HEK293 (cell line): Measurements from ENCODE around the gene NANOS2.

Source experiments
- GFI1B ChIP-seq: fragments of 450-650 bp; formaldehyde crosslinking; IDR thresholded peaks from 2 replicates; pipeline ENCODE4 v1.5.1; 2016; ENCODE audit warnings: missing biosample characterization, missing genetic modification characterization
- GLI2 ChIP-seq: fragments of 450-650 bp; formaldehyde crosslinking; IDR thresholded peaks from 2 replicates; pipeline ENCODE4; 2017; ENCODE audit warnings: missing biosample characterization, missing genetic modification characterization, low read depth, borderline replicate concordance
- GLI4 ChIP-seq: fragments of 450-650 bp; formaldehyde crosslinking; IDR thresholded peaks from 2 replicates; pipeline ENCODE4 v1.5.1; 2016; ENCODE audit warnings: missing biosample characterization, missing genetic modification characterization
- HIC1 ChIP-seq: fragments of 450-650 bp; formaldehyde crosslinking; IDR thresholded peaks from 2 replicates; pipeline ENCODE4 v1.5.1; 2016; ENCODE audit warnings: missing biosample characterization, missing genetic modification characterization
- KLF9 ChIP-seq: fragments of 450-650 bp; formaldehyde crosslinking; IDR thresholded peaks from 2 replicates; pipeline ENCODE4 v1.5.1; 2016; ENCODE audit warnings: missing biosample characterization, missing genetic modification characterization, low read depth
- SP7 ChIP-seq: fragments of 450-650 bp; formaldehyde crosslinking; IDR thresholded peaks from 2 replicates; pipeline ENCODE4 v1.5.1; 2016; ENCODE audit warnings: missing biosample characterization, missing genetic modification characterization
- TRIM28 ChIP-seq: IDR thresholded peaks from 2 replicates; pipeline ENCODE4 v1.6.1; 2011; ENCODE audit warnings: low read length, control low read depth, borderline replicate concordance
- ZBTB48 ChIP-seq: fragments of 450-650 bp; formaldehyde crosslinking; IDR thresholded peaks from 2 replicates; pipeline ENCODE4 v1.5.1; 2016; ENCODE audit warnings: missing biosample characterization, missing genetic modification characterization
- ZBTB7A ChIP-seq: fragments of 450-650 bp; formaldehyde crosslinking; IDR thresholded peaks from 2 replicates; pipeline ENCODE4 v1.5.1; 2016; ENCODE audit warnings: low read depth, missing biosample characterization, missing genetic modification characterization
- ZIC2 ChIP-seq: fragments of 450-650 bp; formaldehyde crosslinking; IDR thresholded peaks from 2 replicates; pipeline ENCODE4 v1.5.1; 2016; ENCODE audit warnings: missing biosample characterization, missing genetic modification characterization
- ZNF132 ChIP-seq: fragments of 450-650 bp; formaldehyde crosslinking; IDR thresholded peaks from 2 replicates; pipeline ENCODE4 v1.5.1; 2017; ENCODE audit warnings: missing biosample characterization, missing genetic modification characterization, borderline replicate concordance
- ZNF148 ChIP-seq: fragments of 450-650 bp; formaldehyde crosslinking; IDR thresholded peaks from 2 replicates; pipeline ENCODE4 v1.5.0; 2017; ENCODE audit warnings: missing biosample characterization, missing genetic modification characterization, borderline replicate concordance
- ZNF202 ChIP-seq: fragments of 450-650 bp; formaldehyde crosslinking; IDR thresholded peaks from 2 replicates; pipeline ENCODE4 v1.5.1; 2016; ENCODE audit warnings: missing biosample characterization, missing genetic modification characterization, borderline replicate concordance
- ZNF221 ChIP-seq: fragments of 450-650 bp; formaldehyde crosslinking; IDR thresholded peaks from 2 replicates; pipeline ENCODE4 v1.5.1; 2017; ENCODE audit warnings: missing biosample characterization, missing genetic modification characterization, borderline replicate concordance
- ZNF239 ChIP-seq: fragments of 450-650 bp; formaldehyde crosslinking; IDR thresholded peaks from 2 replicates; pipeline ENCODE4 v1.5.1; 2016; ENCODE audit warnings: missing biosample characterization, missing genetic modification characterization
- ZNF280D ChIP-seq: fragments of 450-650 bp; formaldehyde crosslinking; IDR thresholded peaks from 2 replicates; pipeline ENCODE4 v1.5.1; 2016; ENCODE audit warnings: missing biosample characterization, missing genetic modification characterization
- ZNF510 ChIP-seq: fragments of 450-650 bp; formaldehyde crosslinking; IDR thresholded peaks from 2 replicates; pipeline ENCODE4 v1.5.1; 2018; ENCODE audit warnings: mild to moderate bottlenecking, missing genetic modification characterization, missing biosample characterization; ENCODE audit not compliant: insufficient replicate concordance
- ZNF514 ChIP-seq: fragments of 450-650 bp; formaldehyde crosslinking; IDR thresholded peaks from 2 replicates; pipeline ENCODE4 v1.5.1; 2016; ENCODE audit warnings: missing biosample characterization, missing genetic modification characterization
- ZNF548 ChIP-seq: fragments of 450-650 bp; formaldehyde crosslinking; IDR thresholded peaks from 2 replicates; pipeline ENCODE4 v1.5.1; 2016; ENCODE audit warnings: missing biosample characterization, missing genetic modification characterization
- ZNF561 ChIP-seq: fragments of 450-650 bp; IDR thresholded peaks from 2 replicates; pipeline ENCODE4 v1.5.1; 2018; ENCODE audit warnings: missing biosample characterization, missing genetic modification characterization, borderline replicate concordance
- ZNF623 ChIP-seq: fragments of 450-650 bp; formaldehyde crosslinking; IDR thresholded peaks from 2 replicates; pipeline ENCODE4 v1.5.1; 2016; ENCODE audit warnings: missing biosample characterization, missing genetic modification characterization
- ZNF677 ChIP-seq: fragments of 450-650 bp; IDR thresholded peaks from 2 replicates; pipeline ENCODE4 v1.5.0; 2018; ENCODE audit warnings: missing biosample characterization, mild to moderate bottlenecking, missing genetic modification characterization, moderate library complexity
- ZNF701 ChIP-seq: fragments of 450-650 bp; formaldehyde crosslinking; IDR thresholded peaks from 2 replicates; pipeline ENCODE4 v1.5.1; 2016; ENCODE audit warnings: missing biosample characterization, missing genetic modification characterization
- ZNF768 ChIP-seq: fragments of 450-650 bp; formaldehyde crosslinking; IDR thresholded peaks from 2 replicates; pipeline ENCODE4 v1.5.1; 2018; ENCODE audit warnings: missing biosample characterization, mild to moderate bottlenecking, missing genetic modification characterization
- TF ChIP-seq, protein P1 (sequence below): fragments of 450-650 bp; formaldehyde crosslinking; IDR thresholded peaks from 2 replicates; pipeline ENCODE4 v1.5.1; 2016; ENCODE audit warnings: missing biosample characterization, missing genetic modification characterization
- TF ChIP-seq, protein P2 (sequence below): fragments of 450-650 bp; formaldehyde crosslinking; optimal IDR thresholded peaks from 2 replicates; pipeline ENCODE3; 2016; ENCODE audit warnings: missing biosample characterization, mild to moderate bottlenecking, missing genetic modification characterization

The NANOS2 gene

DNA sequence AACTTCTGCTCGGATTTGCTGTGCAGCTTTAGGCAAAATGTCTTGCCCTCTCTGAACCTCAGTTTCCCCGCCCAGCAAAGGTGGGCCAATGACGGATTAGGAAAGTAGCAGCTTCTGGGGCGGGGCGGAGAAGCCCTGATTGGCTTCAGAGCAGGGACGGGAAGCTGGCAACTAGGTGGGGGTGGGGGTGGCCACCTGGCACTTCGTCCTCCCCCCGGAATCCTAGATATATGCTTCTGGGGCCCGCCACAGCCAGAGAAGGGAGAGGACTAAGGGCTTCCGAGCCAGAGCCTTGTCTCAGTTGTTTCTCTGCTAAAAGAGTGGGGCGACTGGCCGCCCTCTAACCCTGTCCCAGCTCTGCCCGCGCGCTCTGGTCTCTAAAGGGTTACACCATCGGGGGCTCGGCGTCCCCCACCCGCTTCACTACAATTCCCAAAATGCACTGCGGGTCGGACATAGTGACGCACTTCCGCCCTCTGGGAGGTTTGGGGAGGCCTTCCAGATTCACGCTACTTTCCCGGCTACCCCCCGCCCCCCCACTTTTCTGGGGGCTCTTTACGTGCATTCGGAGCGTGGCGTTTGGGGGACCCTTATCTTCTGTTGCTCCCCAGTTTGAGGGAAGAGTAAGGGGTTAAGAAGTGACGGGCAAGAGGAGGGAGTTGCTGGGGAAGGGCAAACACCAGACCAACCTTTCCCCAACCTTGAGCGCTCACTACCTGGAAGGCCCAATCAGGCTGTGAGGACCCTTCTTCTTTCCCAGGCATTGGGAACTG lies 28.0 kb downstream of the NANOS2 start (continued):
- TF ChIP-seq GLI2 (tag by site-specific recombination) (no peak), ZNF132 (tag by site-specific recombination) (no peak), ZBTB7A (tag by site-specific recombination) (peak; percentile 89), ZNF514 (no peak), ZNF239 (tag by site-specific recombination) (no peak), GLI4 (tag by site-specific recombination) (no peak), HIC1 (tag by site-specific recombination) (peak; percentile 80), ZNF677 (tag by site-specific recombination) (no peak), SP7 (peak; percentile 63; the same call in 1 of the 2 replicates), GFI1B (tag by site-specific recombination) (no peak), TRIM28 (no peak), ZNF510 (tag by site-specific recombination) (no peak), ZNF623 (tag by site-specific recombination) (no peak), KLF9 (tag by site-specific recombination) (peak; percentile 32; the same call in 1 of the 2 replicates), ZNF701 (tag by site-specific recombination) (no peak), ZNF768 (peak; percentile 100), ZBTB48 (peak; percentile 28; the same call in 1 of the 2 replicates), ZNF221 (tag by site-specific recombination) (no peak), ZNF548 (no peak), ZIC2 (tag by site-specific recombination) (no peak), ZNF561 (tag by site-specific recombination) (peak; percentile 19; the same call in 1 of the 2 replicates), ZNF202 (tag by site-specific recombination) (no peak), ZNF148 (tag by site-specific recombination) (peak; percentile 27; the same call in 1 of the 2 replicates), ZNF280D (tag by site-specific recombination) (0 out of 2 replicates have a peak, but pooled peaks have one; percentile 67)
- TF ChIP-seq, protein P1, sequence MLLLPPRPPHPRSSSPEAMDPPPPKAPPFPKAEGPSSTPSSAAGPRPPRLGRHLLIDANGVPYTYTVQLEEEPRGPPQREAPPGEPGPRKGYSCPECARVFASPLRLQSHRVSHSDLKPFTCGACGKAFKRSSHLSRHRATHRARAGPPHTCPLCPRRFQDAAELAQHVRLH (tag by site-specific recombination) = peak; percentile 67
- TF ChIP-seq, protein P2, sequence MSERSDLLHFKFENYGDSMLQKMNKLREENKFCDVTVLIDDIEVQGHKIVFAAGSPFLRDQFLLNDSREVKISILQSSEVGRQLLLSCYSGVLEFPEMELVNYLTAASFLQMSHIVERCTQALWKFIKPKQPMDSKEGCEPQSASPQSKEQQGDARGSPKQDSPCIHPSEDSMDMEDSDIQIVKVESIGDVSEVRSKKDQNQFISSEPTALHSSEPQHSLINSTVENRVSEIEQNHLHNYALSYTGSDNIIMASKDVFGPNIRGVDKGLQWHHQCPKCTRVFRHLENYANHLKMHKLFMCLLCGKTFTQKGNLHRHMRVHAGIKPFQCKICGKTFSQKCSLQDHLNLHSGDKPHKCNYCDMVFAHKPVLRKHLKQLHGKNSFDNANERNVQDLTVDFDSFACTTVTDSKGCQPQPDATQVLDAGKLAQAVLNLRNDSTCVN (tag by site-specific recombination) = peak; percentile 41
